Activated T-cell treated with anti-CD3 and anti-CD28 coated beads, Interleukin-2, amount 50 U/mL, for 24 hours (primary cell): ENCODE results near the gene MPEG1.

Experiments used
- DNase-seq: peaks from one replicate; pipeline ENCODE4 v3.0.0-alpha.2; 2020
- H3K27ac Mint-ChIP-seq: 2 replicates; pipeline ENCODE4 v1.8.0; 2020; ENCODE audit warnings: mild to moderate bottlenecking, mixed read lengths
- H3K27me3 Mint-ChIP-seq: 2 replicates; pipeline ENCODE4 v1.8.0; 2020; ENCODE audit warnings: mixed read lengths
- H3K36me3 Mint-ChIP-seq: 2 replicates; pipeline ENCODE4 v1.8.0; 2020; ENCODE audit warnings: low read depth, mixed read lengths
- H3K4me1 Mint-ChIP-seq: 2 replicates; pipeline ENCODE4 v1.8.0; 2020; ENCODE audit warnings: low read depth, mixed read lengths
- H3K4me3 Mint-ChIP-seq: 2 replicates; pipeline ENCODE4 v1.8.0; 2020; ENCODE audit warnings: mild to moderate bottlenecking, moderate library complexity, mixed read lengths
- H3K9me3 Mint-ChIP-seq: 2 replicates; pipeline ENCODE4 v1.8.0; 2020; ENCODE audit warnings: mixed read lengths

Gene MPEG1

GRCh38 chr11:59206635-59207034, 6.1 kb downstream of the MPEG1 start:
- no peak overlapping the region for H3K27ac Mint-ChIP-seq
- H3K4me3 Mint-ChIP-seq = no peak overlapping the region
- H3K9me3 Mint-ChIP-seq = no peaks in the 10 kb centered on the region
- H3K36me3 Mint-ChIP-seq = no peaks in the 10 kb centered on the region
- no peak for DNase-seq
- H3K4me1 Mint-ChIP-seq = peaks cover 36% of the 10 kb centered on the region
- H3K27me3 Mint-ChIP-seq = peaks cover 51% of the 10 kb centered on the region

- no peak for DNase-seq
- Mint-ChIP-seq H3K27ac (no peak overlapping the region), H3K4me3 (no peak overlapping the region), H3K36me3 (no peaks in the 10 kb centered on the region), H3K4me1 (peaks cover 39% of the 10 kb centered on the region), H3K9me3 (no peaks in the 10 kb centered on the region), H3K27me3 (peaks cover 41% of the 10 kb centered on the region)
These were observed 7.1 kb downstream of the MPEG1 start for GRCh38 chr11:59205648-59206047.

- H3K4me1 Mint-ChIP-seq = peaks cover 47% of the 10 kb centered on the region
- DNase-seq = no peak
- peaks cover 3% of the 10 kb centered on the region for H3K9me3 Mint-ChIP-seq
- no peak overlapping the region for H3K4me3 Mint-ChIP-seq
- H3K36me3 Mint-ChIP-seq = no peaks in the 10 kb centered on the region
- H3K27me3 Mint-ChIP-seq = peaks cover 33% of the 10 kb centered on the region
- H3K27ac Mint-ChIP-seq = no peak overlapping the region
These were observed 8.0 kb downstream of the MPEG1 start for GRCh38 chr11:59204746-59205145.

- no peaks in the 10 kb centered on the region for H3K36me3 Mint-ChIP-seq
- H3K9me3 Mint-ChIP-seq = peaks cover 5% of the 10 kb centered on the region
- peaks cover 22% of the 10 kb centered on the region for H3K4me1 Mint-ChIP-seq
- no peak overlapping the region for H3K4me3 Mint-ChIP-seq
- no peak overlapping the region for H3K27ac Mint-ChIP-seq
- no peak for DNase-seq
- peaks cover 34% of the 10 kb centered on the region for H3K27me3 Mint-ChIP-seq
These were observed 11.4 kb downstream of the MPEG1 start for GRCh38 chr11:59201353-59201752.

DNA sequence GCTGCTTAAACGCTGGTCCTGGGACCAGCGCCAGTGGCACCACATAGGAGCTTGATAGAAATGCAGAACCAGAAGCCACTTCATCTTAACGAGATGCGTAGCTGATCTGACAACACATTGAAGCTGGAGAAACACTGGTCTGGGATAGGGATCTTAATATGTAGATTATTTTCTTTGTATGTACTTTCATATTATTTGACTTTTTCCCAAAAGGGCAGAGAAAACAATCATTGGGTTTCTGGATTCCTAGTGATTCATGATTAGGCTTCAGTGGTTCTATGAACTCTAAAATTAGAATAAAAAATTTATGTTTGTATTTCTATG, 12.3 kb downstream of the MPEG1 start:
- no peak overlapping the region for H3K27ac Mint-ChIP-seq
- peaks cover 5% of the 10 kb centered on the region for H3K9me3 Mint-ChIP-seq
- no peaks in the 10 kb centered on the region for H3K36me3 Mint-ChIP-seq
- H3K27me3 Mint-ChIP-seq = peaks cover 26% of the 10 kb centered on the region
- no peak overlapping the region for H3K4me3 Mint-ChIP-seq
- DNase-seq = no peak
- H3K4me1 Mint-ChIP-seq = peaks cover 17% of the 10 kb centered on the region

- Mint-ChIP-seq H3K27me3 (peaks cover 24% of the 10 kb centered on the region), H3K4me1 (peaks cover 17% of the 10 kb centered on the region), H3K9me3 (peaks cover 5% of the 10 kb centered on the region), H3K27ac (peak overlapping the region; percentile 70), H3K36me3 (no peaks in the 10 kb centered on the region), H3K4me3 (no peak overlapping the region)
- peak; percentile 47 for DNase-seq
These were observed 12.9 kb downstream of the MPEG1 start for GRCh38 chr11:59199546-59200422.

DNA sequence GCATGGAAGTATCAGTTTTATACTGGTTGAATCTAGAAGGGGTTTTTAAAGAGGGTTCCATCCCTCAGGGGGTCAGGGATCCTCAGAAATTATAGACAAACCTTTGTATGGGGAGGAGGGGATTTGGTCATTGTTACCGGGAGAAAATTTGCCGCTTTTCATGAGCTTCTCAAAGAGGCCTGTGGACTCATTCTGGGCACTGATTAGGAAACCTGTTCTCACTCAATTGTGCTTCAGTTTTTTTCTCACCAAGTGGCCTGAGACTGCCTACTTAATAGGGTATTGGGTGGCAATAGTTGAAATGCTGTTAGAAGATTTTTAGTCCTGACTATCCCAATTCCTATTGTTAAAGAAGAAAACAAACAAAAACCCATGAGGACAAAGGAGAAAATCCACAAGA, 14.0 kb downstream of the MPEG1 start:
- no peak for DNase-seq
- H3K27me3 Mint-ChIP-seq = peaks cover 22% of the 10 kb centered on the region
- no peak overlapping the region for H3K4me3 Mint-ChIP-seq
- no peaks in the 10 kb centered on the region for H3K36me3 Mint-ChIP-seq
- H3K4me1 Mint-ChIP-seq = peaks cover 17% of the 10 kb centered on the region
- H3K27ac Mint-ChIP-seq = no peak overlapping the region
- H3K9me3 Mint-ChIP-seq = peaks cover 5% of the 10 kb centered on the region

GRCh38 chr11:59197991-59198390, 14.7 kb downstream of the MPEG1 start:
- no peaks in the 10 kb centered on the region for H3K36me3 Mint-ChIP-seq

GRCh38 chr11:59196777-59197176, 15.9 kb downstream of the MPEG1 start:
- H3K27me3 Mint-ChIP-seq = peaks cover 17% of the 10 kb centered on the region
- no peaks in the 10 kb centered on the region for H3K36me3 Mint-ChIP-seq
- H3K4me1 Mint-ChIP-seq = peaks cover 17% of the 10 kb centered on the region
- H3K4me3 Mint-ChIP-seq = no peak overlapping the region
- no peak overlapping the region for H3K27ac Mint-ChIP-seq
- H3K9me3 Mint-ChIP-seq = peaks cover 5% of the 10 kb centered on the region
- DNase-seq = no peak

More at GRCh38 chr11:59197991-59198390, 14.7 kb downstream of the MPEG1 start:
- Mint-ChIP-seq H3K27me3 (peaks cover 22% of the 10 kb centered on the region), H3K27ac (no peak overlapping the region), H3K4me1 (peaks cover 17% of the 10 kb centered on the region), H3K4me3 (no peak overlapping the region), H3K9me3 (peaks cover 5% of the 10 kb centered on the region)
- DNase-seq = no peak

DNA sequence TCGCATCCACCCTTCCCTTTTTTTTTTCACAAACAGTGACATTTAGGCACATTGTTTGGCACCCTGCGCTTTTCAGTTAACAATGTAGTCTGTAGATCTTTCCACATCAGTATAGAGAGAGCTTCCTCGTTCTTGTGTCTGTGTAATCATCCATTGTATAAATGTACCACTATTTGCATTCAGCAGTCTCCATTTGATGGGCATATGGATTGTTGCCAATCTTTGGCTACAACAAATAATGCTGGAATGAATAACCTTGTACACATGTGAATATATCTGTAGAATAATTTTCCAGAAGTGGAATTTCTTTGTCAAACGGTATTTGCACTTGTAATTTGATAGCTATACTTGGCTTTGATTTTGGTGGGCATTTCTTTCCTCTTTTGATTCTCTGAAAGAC, 17.1 kb downstream of the MPEG1 start:
- peaks cover 14% of the 10 kb centered on the region for H3K4me1 Mint-ChIP-seq

GRCh38 chr11:59193587-59194130, 19.1 kb downstream of the MPEG1 start:
- peaks cover 15% of the 10 kb centered on the region for H3K27me3 Mint-ChIP-seq
- no peak overlapping the region for H3K27ac Mint-ChIP-seq
- peaks cover 2% of the 10 kb centered on the region for H3K9me3 Mint-ChIP-seq
- no peak overlapping the region for H3K4me3 Mint-ChIP-seq
- DNase-seq = no peak
- no peaks in the 10 kb centered on the region for H3K36me3 Mint-ChIP-seq
- H3K4me1 Mint-ChIP-seq = no peaks in the 10 kb centered on the region

More for the DNA sequence above, 17.1 kb downstream of the MPEG1 start:
- peaks cover 15% of the 10 kb centered on the region for H3K27me3 Mint-ChIP-seq
- H3K9me3 Mint-ChIP-seq = peaks cover 5% of the 10 kb centered on the region
- H3K4me3 Mint-ChIP-seq = no peak overlapping the region
- DNase-seq = no peak
- no peaks in the 10 kb centered on the region for H3K36me3 Mint-ChIP-seq
- no peak overlapping the region for H3K27ac Mint-ChIP-seq

DNA sequence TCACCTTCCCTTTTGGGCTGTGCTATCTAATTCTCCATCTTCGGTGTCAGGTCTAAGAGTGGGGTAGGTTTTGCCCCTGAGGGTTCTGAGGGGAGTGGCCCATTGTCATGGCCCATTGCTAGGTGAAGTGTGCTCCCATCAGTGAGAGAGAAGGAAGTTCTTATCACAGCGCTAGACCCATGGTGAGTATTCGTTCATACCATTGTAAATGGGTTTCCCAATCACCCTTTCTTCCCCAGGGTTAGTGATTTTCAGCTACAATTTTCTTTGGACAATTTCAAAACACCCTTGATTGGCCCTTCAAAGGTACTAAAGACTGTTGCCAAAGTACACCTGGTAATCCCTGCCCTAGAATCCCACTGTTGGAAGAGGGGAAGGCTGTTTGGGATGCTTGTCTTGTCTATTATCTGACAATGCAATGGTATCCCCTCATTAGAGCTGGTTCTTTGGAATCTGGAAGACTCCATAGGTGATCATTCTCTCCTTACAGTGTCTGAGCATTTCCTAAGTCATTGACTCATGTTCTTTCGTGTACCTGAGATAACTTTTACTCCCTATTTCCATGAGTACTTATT, 20.2 kb downstream of the MPEG1 start:
- H3K9me3 Mint-ChIP-seq = peaks cover 2% of the 10 kb centered on the region
- no peak overlapping the region for H3K27ac Mint-ChIP-seq
- DNase-seq = no peak
- H3K27me3 Mint-ChIP-seq = peaks cover 5% of the 10 kb centered on the region
- H3K4me1 Mint-ChIP-seq = no peaks in the 10 kb centered on the region
- H3K36me3 Mint-ChIP-seq = no peaks in the 10 kb centered on the region
- H3K4me3 Mint-ChIP-seq = no peak overlapping the region

DNA sequence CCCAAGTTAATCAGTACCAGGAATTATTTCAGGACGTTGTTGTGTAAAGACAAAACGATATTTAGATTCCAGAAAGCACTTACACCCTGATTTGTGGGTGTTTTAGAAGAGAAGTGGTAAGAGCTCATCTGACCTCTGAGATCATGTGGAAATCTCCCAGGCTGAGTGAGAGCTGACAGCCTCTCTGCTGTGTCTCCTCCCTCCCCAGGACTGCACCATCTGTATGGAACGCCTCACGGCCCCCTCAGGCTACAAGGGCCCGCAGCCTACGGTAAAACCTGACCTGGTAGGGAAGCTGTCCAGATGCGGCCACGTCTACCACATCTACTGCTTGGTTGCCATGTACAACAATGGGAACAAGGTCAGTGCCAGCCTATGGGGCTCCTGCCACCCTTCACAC, 20.8 kb downstream of the MPEG1 start:
- H3K4me3 Mint-ChIP-seq = no peak overlapping the region
- no peaks in the 10 kb centered on the region for H3K36me3 Mint-ChIP-seq
- no peaks in the 10 kb centered on the region for H3K27me3 Mint-ChIP-seq
- no peaks in the 10 kb centered on the region for H3K4me1 Mint-ChIP-seq
- H3K9me3 Mint-ChIP-seq = no peaks in the 10 kb centered on the region
- no peak for DNase-seq
- no peak overlapping the region for H3K27ac Mint-ChIP-seq

DNA sequence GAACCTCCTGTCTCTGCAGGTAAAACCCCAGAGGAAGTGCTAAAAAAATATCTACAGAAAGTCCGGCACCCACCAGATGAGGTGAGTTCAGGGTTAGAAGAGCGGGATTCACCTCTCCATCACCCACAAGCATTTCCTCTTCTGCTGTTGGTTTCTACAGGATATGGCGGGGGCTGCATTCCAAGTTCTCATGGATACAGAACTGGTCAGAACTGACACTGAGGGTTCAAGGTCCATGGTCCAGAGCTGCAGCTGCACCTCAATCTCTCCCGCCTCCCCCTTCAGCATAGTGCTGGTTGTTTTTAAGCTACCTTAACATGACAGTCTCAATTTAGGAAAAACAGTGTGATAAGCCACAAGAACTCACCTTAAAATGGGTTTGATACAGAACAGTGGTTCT, 21.6 kb downstream of the MPEG1 start:
- Mint-ChIP-seq H3K27ac (no peak overlapping the region), H3K36me3 (no peaks in the 10 kb centered on the region), H3K27me3 (no peaks in the 10 kb centered on the region), H3K4me3 (no peak overlapping the region), H3K4me1 (no peaks in the 10 kb centered on the region), H3K9me3 (no peaks in the 10 kb centered on the region)
- no peak for DNase-seq

DNA sequence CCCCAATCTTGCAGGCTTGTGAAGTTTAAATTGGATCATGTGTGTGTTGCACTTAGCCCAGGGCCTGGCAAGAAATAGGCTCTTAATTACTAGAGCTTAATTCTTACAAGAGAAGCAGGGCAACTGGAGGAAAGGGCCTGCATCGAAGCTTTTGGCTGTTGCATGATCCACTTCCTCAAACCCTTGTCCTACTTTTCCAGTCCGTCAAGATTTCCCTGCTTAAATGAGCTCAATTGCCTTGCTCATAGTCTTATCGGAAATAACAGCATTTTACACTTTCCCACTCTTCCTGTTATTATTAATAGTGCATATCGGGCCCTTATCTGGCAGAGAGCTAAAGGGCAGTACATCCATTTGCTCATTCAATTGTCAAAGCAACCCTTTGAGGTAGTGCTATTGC, 22.7 kb downstream of the MPEG1 start:
- Mint-ChIP-seq H3K27ac (no peak overlapping the region), H3K4me3 (no peak overlapping the region), H3K36me3 (no peaks in the 10 kb centered on the region), H3K9me3 (no peaks in the 10 kb centered on the region), H3K4me1 (no peaks in the 10 kb centered on the region), H3K27me3 (no peaks in the 10 kb centered on the region)
- no peak for DNase-seq
